ENCODE data around the gene LARP7.
"Not testable (repeated sequence)": the region's sequence is repeated elsewhere in the genome, so short reads cannot be mapped to it uniquely, and the experiment has no call there.

Gene LARP7

GRCh38 chr4:112650332-112650731 is 13.4 kb downstream of the LARP7 start:
- DNase-seq (ENCODE audit: low spot score), result no peak

GRCh38 chr4:112651641-112652040 is 14.7 kb downstream of the LARP7 start:
- DNase-seq (ENCODE audit: low spot score), result no peak

GRCh38 chr4:112652216-112652615 is 15.3 kb downstream of the LARP7 start:
- DNase-seq (ENCODE audit: low spot score), result no peak

- no peak for DNase-seq (ENCODE audit: low spot score)
Measured at GRCh38 chr4:112655270-112655669, 18.3 kb downstream of the LARP7 start.

GRCh38 chr4:112656115-112656514 is 19.2 kb downstream of the LARP7 start:
- not testable (repeated sequence) for DNase-seq (ENCODE audit: low spot score)

GRCh38 chr4:112664611-112665010 is 27.7 kb downstream of the LARP7 start:
- DNase-seq (ENCODE audit: low spot score), result no peak

- DNase-seq (ENCODE audit: low spot score), result no peak
Measured at GRCh38 chr4:112668131-112668530, 31.2 kb downstream of the LARP7 start.

- DNase-seq (ENCODE audit: low spot score), result no peak
Measured at GRCh38 chr4:112673076-112673475, 36.1 kb downstream of the LARP7 start.

GRCh38 chr4:112673686-112674085 is 36.7 kb downstream of the LARP7 start:
- no peak for DNase-seq (ENCODE audit: low spot score)

- DNase-seq (ENCODE audit: low spot score), result no peak
Measured at GRCh38 chr4:112674376-112674775, 37.4 kb downstream of the LARP7 start.

GRCh38 chr4:112677519-112678091 is 40.7 kb downstream of the LARP7 start:
- DNase-seq (ENCODE audit: low spot score), result no peak

- no peak for DNase-seq (ENCODE audit: low spot score)
Measured at GRCh38 chr4:112680996-112681395, 44.1 kb downstream of the LARP7 start.

GRCh38 chr4:112693507-112693906 is 56.6 kb downstream of the LARP7 start:
- DNase-seq (ENCODE audit: low spot score), result no peak

- DNase-seq (ENCODE audit: low spot score), result no peak
Measured at GRCh38 chr4:112700679-112701078, 63.7 kb downstream of the LARP7 start.

- DNase-seq (ENCODE audit: low spot score), result no peak
Measured at GRCh38 chr4:112702892-112703291, 65.9 kb downstream of the LARP7 start.

- DNase-seq (ENCODE audit: low spot score), result no peak
Measured at GRCh38 chr4:112704322-112704721, 67.4 kb downstream of the LARP7 start.

GRCh38 chr4:112704991-112705845 is 68.3 kb downstream of the LARP7 start:
- peak; percentile 61 for DNase-seq (ENCODE audit: low spot score)

GRCh38 chr4:112705891-112706839 is 69.2 kb downstream of the LARP7 start:
- DNase-seq (ENCODE audit: low spot score), result peak; percentile 49

GRCh38 chr4:112706840-112707207 is 69.9 kb downstream of the LARP7 start:
- DNase-seq (ENCODE audit: low spot score), result no peak
